ENCODE data around the gene GAS1. TPM values are rescaled to one million over a fixed set of nuclear protein-coding genes. Genes with fewer than 3 reads are reported as not detected.

GAS1 gene
- total and polyA plus RNA-seq, 2 of the 4 experiments (the other 2 are of a cell fraction): 1.8 to 2.2 TPM

- no peak overlapping the region for H2AK9ac ChIP-seq (replicated peaks; ENCODE audit: low read depth, low read length, poor library complexity)
- H3K9me1 ChIP-seq (ENCODE audit: insufficient read depth, low read length): no peaks in the 10 kb centered on the region
- no peaks in the 10 kb centered on the region for H4K20me1 ChIP-seq (ENCODE audit: insufficient read depth, low read length)
- no peaks in the 10 kb centered on the region for H3K36me3 ChIP-seq (ENCODE audit: control insufficient read depth, insufficient read depth, low read length)
- H4K8ac ChIP-seq (ENCODE audit: low read depth in 2 of 2, low read length in 2 of 2): no peak overlapping the region
- H3K4me1 ChIP-seq (ENCODE audit: control insufficient read depth, insufficient read depth, low read length): no peaks in the 10 kb centered on the region; the same call in 1 of the 2 replicates
- no peak overlapping the region for H2BK120ac ChIP-seq (ENCODE audit: low read depth, low read length)
- H3K27ac ChIP-seq (ENCODE audit: insufficient read depth, low read length): no peak overlapping the region
- no peak overlapping the region for H3K4me2 ChIP-seq (ENCODE audit: low read depth, low read length)
- H4K5ac ChIP-seq (ENCODE audit: low read depth, low read length): no peak overlapping the region
- H3K14ac ChIP-seq (replicated peaks; ENCODE audit: low read depth, low read length): no peak overlapping the region
- H3K79me1 ChIP-seq (ENCODE audit: low read depth in 1 of 2, low read length in 2 of 2): no peaks in the 10 kb centered on the region
- H3K4ac ChIP-seq (ENCODE audit: low read depth, low read length): no peak overlapping the region
- no CpG with 5 or more reads among the region's 1 CpG for WGBS, 2 experiments (ENCODE audit: extremely low coverage in 2 of 2, insufficient read length in 1 of 2)
- DNase-seq: no peak
- H3K4me3 ChIP-seq (ENCODE audit: insufficient read depth, low read depth, low read length): no peak overlapping the region
- no peak overlapping the region for H4K91ac ChIP-seq (ENCODE audit: insufficient read depth, low read depth, low read length)
- no TSS peak for BruUV-seq (replicated peaks)
- H2BK15ac ChIP-seq (ENCODE audit: low read depth, low read length): no peak overlapping the region
- intact Hi-C loops (cut with micrococcal nuclease) (no loop called here), in situ Hi-C loops (cut with MboI; ENCODE audit: low sequenced_read_pairs) (no loop called here), dilution Hi-C loops (cut with HindIII; ENCODE audit: low sequenced_read_pairs, unreplicated experiment) (no loop called here)
- no peak for ATAC-seq (ENCODE audit: low read depth)
- no peak overlapping the region for H3K9ac ChIP-seq (ENCODE audit: low read depth, low read length)
- H2BK20ac ChIP-seq (ENCODE audit: low read depth, low read length): no peak overlapping the region
- H2AFZ ChIP-seq (replicated peaks; ENCODE audit: low read length, poor library complexity): no peak overlapping the region
- TF ChIP-seq RCOR1 (IDR thresholded peaks at IDR 0.05; ENCODE audit: insufficient replicate concordance, low read length) (no peak), MAFK (IDR thresholded peaks at IDR 0.05; ENCODE audit: low read depth, low read length) (no peak), BHLHE40 (IDR thresholded peaks at IDR 0.05; ENCODE audit: low read depth, low read length) (no peak), MAZ (IDR thresholded peaks at IDR 0.05; ENCODE audit: borderline replicate concordance, low read depth, low read length) (no peak), ELK1 (IDR thresholded peaks at IDR 0.05; ENCODE audit: borderline replicate concordance, low read depth, low read length) (no peak), NFE2L2 (IDR thresholded peaks at IDR 0.05; ENCODE audit: low read depth, low read length) (no peak), RAD21 (IDR thresholded peaks at IDR 0.05; ENCODE audit: low read length) (no peak), CEBPB (IDR thresholded peaks at IDR 0.05; ENCODE audit: low read depth, low read length) (no peak), USF2 (IDR thresholded peaks at IDR 0.05; ENCODE audit: low read depth, low read length) (no peak), CTCF (conservative IDR thresholded peaks at IDR 0.05; ENCODE audit: low read depth, low read length) (no peak), POLR2A (IDR thresholded peaks at IDR 0.05; ENCODE audit: low read depth, low read length) (no peak), SMC3 (IDR thresholded peaks at IDR 0.05; ENCODE audit: low read depth, low read length) (no peak), RFX5 (IDR thresholded peaks at IDR 0.05; ENCODE audit: low read depth, low read length) (no peak), FOS (IDR thresholded peaks at IDR 0.05; ENCODE audit: low read depth, low read length) (no peak)
- H3K23ac ChIP-seq (ENCODE audit: low read depth, low read length): no peak overlapping the region
- no peak overlapping the region for H3K56ac ChIP-seq (ENCODE audit: extremely low read depth, insufficient read depth, low read length)
- POLR2A ChIA-PET (ENCODE audit: unreplicated experiment): no interaction called here
- CTCF ChIA-PET: interaction anchor here (0.6 kb wide), 1 partner anchor 11 kb away, joined by 3 read pairs; no protein-coding TSS in a partner anchor
- peaks cover 10% of the 10 kb centered on the region for H3K27me3 ChIP-seq (ENCODE audit: control insufficient read depth, insufficient read depth, low read length)
- H3K18ac ChIP-seq (ENCODE audit: low read depth, low read length): no peak overlapping the region
- H2AK5ac ChIP-seq (ENCODE audit: low read depth, low read length): no peak overlapping the region
- no peak overlapping the region for H2BK5ac ChIP-seq (ENCODE audit: low read depth, low read length, poor library complexity, severe bottlenecking)
- no peaks in the 10 kb centered on the region for H3K9me3 ChIP-seq (ENCODE audit: control insufficient read depth, insufficient read depth, low read length)
These were observed 10.9 kb upstream of the GAS1 start for GRCh38 chr9:86958203-86958602.

All from IMR-90 (cell line).